Stimulated activated CD8-positive, alpha-beta memory T cell treated with anti-CD3 and anti-CD28 coated beads, Interleukin-4, amount 100 ng/mL, for 4 hours (primary cell): ENCODE measurements around the gene ATP1B1.

ENCODE experiments used
- DNase-seq, 2 donors: peaks; one replicate each; pipeline ENCODE4 v3.0.0-alpha.2; 2020; ENCODE audit warnings: low read depth in 2 of 2, low spot score in 1 of 2

Gene ATP1B1

DNA sequence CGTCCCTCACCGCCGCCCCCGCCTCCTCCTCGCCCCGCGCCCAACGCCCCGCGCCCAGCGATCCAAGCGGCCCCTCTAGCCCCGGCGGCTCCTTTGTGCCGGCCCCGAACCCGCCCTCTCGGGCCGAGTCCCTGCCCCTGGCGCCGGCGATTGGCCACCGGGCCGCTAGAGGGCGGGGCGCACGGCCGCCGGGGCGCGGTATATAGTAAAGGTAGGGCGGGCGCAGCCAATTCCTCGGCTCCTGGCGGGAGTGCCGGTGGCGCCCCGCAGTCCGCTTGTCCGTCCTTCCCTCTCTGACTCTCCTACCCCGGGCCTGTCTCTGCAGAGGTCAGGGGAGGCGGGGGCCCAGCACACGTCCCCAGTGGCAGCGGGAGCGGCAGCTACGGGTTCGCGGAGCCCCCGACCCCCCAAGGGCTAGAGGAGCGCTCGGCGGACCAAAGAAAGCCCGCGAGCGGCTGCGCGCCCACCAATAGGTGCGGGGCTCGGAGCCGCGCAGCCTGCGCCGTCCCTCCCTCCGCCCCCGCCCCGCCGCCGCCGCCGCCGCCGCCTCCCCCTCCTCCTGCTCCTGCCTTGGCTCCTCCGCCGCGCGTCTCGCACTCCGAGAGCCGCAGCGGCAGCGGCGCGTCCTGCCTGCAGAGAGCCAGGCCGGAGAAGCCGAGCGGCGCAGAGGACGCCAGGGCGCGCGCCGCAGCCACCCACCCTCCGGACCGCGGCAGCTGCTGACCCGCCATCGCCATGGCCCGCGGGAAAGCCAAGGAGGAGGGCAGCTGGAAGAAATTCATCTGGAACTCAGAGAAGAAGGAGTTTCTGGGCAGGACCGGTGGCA, at the start of gene ATP1B1:
TSS of gene ATP1B1 (plus strand) at position 596 of the 826 bp plus-strand sequence. CDS start at position 736, 140 bp downstream.
- peak; percentile 42 to 58 for DNase-seq

DNA sequence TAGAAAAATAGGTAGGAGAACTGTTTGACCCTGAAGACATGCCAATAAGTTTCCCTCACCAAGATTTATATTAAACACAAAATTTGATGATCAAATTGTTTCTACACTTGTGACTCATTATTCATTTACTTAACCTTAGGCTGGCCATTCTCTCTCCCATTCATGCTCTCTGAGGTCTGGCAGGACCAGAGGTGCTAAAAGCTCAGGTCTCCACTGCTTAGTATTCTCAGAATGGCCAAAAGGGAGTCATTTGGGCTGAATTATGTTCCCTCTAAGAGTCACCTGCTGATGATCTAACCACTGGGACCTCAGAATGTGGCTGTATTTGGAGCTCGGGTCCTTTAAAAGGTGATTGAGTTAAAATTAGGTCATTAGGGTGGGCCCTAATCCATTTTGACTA, 47.1 kb upstream of the ATP1B1 start:
- DNase-seq, result no peak

DNA sequence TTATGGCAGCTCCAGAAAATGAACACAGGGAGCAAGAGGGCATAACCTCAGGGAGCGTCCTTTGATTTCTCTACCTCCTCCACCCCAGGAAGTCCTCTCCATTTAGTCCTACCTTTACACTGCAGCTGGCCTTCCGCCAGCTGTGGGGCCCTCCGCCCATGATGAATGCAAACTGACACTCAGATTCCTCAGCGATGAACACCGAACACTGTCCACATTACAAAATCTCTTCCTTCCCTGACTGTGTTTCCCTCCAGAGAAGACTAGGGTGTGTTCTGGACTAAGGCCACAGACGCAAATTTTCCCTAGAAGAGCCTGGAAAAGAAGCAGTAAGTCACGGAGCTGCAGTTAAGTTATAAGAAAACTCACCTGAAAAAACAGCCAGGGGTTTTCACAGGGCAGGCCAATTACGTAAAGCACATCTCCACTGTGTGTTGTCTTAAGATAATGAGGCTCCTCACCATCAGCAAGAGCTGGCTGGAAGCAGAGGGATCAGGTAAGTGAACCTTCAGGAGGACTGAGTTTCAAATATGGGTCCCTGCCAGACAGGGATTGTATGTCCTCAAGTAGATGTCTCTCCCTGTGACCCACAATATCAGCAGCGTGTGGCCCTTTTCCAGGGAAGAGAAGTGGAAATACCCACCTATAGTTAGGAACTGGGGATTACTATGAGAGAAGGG, 46.3 kb upstream of the ATP1B1 start:
- no peak for DNase-seq

DNA sequence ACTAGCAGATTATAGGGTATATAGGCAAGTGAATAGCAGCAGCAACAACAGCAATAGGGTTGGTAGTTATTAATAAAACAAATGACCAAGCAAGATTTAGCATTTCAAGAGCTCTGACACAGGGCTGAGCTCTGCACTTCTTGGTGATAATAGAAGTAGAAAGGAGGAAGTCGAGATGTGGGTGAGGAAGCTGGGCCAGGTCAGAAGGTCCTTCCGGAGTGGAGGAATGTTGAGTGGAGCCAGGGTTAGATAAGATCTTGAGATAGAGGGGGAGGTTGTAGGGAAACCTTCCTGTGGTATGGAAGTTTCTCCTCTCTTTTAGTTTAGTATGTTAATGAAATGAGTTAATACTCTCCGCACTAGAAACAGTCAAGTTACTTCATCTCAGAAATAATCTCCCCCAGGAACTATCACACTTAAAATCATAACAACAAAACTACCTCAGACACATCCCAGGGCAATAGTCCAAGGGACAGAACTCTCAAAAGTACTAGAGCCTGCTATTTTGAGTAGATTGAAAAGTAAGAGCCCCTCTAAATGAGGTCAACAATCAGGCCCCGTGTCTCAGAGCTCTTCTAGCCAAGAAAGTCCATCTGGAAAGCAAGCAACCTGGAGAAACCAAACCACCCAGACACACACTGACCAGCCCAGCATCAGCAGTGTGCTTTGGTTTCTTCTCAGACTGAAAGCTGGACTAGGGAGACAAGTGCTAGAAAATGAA, 45.4 kb upstream of the ATP1B1 start:
- DNase-seq, result no peak

DNA sequence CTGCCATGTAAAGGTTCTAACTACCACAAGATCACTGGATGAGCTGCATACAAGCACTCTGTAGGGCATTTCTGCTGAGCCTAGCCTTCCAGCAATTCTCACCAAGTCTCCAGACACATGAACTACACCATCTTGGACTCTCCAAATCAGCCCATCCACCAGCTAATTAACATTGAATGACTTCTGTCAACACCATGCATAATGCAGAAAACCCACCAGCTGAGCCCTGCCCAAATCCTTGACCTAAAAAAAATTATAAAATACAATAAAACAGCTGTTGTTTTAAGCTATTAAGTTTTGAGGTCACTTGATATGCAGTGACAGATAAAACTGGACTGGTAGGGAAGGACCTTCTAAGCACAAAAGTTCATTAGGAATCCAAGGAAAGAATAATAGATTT, 44.3 kb upstream of the ATP1B1 start:
- no peak for DNase-seq

DNA sequence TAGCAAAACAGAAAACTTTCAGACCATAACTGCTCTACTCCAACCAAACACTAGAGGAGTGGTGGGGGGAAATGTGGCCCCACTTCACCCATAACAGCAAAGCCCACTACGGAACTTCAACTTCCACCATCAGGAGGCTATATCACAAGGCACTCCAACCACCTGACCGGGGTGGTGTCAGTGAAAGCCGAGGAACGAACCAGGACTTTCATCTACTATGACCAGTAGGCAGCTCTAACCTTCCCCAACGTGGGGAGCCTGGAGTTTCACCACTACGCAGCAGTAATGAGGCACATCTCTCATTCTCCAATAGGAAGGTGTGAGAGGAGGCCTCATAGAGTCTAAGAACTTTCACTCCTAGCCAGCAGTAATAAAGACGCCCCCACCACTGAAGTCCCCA, 42.4 kb upstream of the ATP1B1 start:
- DNase-seq, result no peak

DNA sequence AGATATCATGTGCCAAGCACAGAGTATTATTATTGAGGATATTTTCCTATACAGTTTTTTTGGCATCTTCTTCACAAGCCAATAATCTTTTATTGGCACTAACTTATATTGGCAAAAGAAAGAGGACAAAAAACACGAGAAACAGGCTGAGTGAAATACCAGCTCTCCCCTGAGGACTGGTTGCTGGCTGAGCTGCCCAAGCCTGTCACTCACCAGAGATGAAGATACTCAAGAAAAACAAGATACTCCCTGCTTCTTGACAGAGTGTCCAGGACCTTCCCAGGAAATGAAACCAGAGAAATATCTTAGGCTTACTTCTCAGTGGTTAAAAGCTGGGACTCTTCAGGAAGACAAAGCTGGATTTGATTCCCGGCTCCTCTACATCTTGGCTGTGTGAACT, 35.9 kb upstream of the ATP1B1 start:
- DNase-seq, result no peak

DNA sequence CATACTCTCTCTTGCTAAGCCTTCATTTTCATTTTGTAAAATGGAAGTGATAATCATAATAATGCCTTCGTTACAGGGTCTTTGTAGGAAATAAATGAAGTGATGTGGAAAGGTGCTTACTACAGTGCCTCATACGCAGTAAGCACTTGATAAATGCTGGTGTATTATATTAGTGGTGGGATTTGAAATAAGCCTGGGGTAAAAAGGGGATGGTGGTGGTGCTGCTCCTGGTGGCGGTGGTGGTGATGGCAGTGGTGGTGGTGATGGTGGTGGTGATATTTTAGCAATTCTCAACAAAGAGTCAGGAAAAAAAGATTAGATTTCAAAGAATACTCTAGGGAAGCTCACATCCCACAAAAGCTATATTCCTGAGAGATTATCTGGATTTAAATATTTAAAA, 35.5 kb upstream of the ATP1B1 start:
- DNase-seq, result no peak

DNA sequence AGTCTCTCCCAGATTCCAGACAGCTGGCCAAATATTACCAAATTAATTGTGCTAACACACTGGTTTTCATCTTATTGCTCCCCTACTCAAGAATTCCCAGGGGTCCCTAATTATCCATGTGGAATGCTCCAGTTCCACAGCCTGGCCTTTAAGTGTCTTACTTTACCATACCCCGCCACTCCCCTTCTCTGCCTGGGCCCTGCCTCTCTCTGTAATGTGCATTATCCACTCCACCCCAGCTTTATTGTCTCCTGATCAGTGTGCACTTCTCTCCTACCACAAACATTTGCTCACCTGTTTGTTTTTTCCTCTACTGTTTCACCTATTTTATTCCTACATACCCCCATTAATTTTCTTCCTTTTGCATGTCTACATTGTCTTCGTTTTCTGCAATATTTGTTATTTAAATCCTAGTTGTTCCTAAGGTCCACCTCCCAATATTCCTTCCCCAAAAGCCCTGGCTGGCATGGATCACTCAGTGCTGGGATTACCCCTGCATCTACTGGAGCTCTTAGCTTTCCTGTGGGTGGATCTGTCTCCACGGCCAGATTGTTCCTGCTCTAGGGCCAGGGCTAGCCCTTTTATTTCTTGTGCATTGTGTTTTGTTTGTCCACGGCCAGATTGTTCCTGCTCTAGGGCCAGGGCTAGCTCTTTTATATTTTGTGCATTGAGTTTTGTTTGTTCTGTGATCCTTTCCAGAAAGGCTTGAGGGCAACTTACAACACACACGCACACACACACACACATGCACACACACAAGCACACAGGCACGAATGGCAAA, 33.4 kb upstream of the ATP1B1 start:
- no peak for DNase-seq

DNA sequence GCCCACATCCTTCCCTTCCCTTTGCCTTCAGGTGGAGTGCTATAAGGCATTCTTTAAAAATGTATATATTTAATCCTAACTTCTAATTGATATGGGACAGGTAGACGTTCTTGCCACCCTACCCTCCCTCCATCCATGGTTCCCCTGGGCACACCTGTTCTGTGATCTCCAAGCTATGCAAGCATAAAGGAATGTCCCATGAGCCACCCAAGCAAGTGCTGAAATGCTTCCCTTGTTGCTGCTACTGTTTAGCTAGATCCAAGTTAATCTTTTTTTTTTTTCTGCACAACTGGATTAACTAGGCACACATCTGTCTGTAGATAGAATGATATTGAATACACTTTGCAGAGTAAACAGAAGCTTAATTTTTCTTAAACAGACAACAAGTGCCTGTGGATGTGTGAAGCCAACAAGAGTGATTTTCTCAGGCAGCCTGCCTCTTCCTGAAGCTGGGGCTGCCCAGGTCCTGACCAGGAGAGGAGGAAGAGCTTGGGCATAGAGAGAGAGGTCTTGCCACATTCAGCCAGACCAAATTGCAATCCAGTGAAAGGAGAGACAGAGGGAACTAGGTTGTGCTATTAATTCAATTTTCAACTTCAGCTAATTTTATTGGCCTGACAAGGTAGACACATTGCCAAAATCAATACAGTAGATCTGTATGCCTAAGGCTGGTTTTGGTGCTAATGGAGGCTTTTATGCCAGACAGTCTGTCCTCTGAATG, 28.2 kb upstream of the ATP1B1 start:
- DNase-seq, result no peak

DNA sequence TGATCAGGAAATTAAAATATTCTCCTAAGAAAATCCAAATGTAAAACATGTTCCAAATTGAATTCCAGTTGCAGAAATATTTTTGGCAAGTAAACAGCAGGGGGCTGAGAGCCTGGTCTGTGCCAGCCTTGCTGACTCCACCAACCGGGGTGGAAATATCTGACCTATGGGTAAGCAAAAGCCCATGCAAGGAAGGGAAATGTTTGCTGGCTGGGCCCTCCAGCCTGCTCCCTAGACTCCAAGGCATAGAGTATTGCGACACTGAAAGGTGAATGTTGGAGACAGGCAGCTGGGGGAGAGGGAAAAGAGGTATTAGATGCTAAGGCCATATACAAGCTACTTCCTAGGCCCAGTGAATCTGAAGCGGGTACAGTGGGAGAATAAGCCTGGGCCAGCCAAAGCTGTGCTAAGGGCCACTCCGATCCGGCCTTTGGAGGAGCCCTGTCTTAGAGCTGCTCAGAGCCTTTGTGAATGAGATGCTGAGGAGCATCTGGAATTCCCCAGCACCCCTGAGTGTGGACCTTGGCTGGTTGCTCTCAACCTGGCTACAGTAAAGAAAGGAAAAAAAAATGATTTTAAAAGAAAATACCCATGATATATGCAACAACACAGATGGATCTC, 24.9 kb upstream of the ATP1B1 start:
- no peak for DNase-seq

DNA sequence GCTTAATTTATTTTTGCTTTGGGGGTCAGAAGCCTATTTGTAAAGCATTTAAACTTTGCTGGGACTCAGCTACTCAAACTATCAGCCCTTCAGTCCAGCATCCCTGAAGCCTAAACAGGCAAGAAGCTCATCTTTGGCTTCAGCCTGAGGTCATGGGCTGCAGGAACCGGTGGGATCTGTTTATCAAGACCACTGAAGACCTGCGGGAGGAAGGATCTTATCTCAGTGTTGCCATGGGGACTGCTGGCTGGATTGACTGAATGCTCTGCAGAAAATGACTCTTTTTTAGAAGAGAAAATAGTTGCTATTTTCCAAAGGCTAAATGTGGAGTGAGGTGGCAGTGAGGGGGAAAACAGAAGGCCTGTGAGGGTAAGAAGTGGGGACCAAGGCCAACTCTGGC, 20.6 kb upstream of the ATP1B1 start:
- DNase-seq, result no peak

DNA sequence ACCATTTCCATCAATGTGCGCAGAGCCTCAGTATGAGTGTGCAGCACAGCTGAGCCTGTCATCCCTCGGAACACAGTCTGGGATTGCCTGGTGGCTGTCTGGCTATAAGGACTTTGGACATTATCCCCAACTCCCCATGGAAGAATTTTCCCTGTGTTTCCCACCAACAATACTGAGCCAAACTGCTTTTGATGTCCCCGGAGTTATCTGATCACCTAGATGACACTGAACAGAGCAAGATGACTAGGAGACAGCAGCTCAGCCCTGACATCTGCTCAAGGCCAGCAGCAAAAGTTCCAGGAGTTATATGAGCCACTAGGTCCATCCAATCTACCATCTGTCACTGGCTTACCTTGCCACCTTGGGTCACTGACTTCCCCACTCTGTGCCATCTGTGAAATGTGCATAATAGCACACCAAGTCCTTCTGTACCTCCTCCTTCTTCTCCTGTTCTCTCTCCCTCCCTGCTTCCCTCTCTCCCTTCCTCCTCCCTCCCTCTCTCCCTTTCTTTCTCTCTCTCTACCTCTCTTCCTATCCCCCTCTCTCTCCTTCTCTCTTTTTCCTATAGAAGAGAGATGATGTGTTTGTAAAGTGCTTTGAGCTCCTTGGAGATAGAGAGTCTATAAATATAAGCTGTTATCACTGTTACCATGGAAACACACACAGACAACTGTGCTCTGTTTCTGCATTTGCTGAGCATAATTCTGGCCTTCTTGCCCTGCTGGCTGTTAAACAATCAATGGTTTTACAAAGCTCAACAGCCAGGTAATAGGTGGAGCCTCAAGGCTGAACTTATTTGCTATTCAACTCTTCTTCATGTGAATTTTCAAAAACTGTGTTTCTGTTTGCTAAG, 19.7 kb upstream of the ATP1B1 start:
- no peak for DNase-seq

DNA sequence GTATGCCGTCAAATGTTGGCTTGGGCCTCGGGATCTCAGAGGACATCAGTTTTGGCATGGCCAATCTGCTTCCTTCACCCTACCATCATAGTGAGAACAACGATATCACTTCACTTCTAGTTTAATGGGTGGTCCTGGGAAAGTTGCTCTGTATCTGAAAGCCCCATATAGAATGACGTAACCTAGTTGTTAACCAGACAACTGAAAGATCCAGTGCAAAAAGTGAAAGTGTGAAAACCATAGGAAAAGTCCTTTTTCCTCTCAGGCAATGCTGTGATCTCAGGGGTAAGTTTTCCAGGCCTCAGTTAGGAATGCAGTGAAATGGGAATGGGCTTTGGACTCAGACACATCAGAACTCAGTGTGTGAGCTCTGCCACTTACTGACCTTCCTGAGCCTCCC, 18.6 kb upstream of the ATP1B1 start:
- DNase-seq, result no peak

DNA sequence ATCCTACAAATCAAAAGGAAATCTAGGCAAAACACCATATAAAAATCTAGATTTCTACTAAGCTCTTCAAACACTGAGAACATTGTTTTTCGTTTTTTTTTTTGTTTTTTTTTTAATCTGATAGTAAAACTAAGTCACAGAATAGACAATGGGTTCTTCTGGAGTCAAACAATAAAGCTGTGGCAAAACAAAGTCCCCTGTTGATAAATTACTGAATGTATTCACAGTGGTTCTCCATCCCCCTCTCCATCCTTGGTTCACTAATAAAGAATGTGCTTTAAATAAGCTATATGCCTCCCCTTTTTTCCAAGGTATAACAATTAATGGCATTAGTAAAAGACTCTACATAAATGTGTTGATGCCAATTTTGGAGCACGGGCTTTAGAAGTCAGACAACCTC, 16.7 kb upstream of the ATP1B1 start:
- no peak for DNase-seq

DNA sequence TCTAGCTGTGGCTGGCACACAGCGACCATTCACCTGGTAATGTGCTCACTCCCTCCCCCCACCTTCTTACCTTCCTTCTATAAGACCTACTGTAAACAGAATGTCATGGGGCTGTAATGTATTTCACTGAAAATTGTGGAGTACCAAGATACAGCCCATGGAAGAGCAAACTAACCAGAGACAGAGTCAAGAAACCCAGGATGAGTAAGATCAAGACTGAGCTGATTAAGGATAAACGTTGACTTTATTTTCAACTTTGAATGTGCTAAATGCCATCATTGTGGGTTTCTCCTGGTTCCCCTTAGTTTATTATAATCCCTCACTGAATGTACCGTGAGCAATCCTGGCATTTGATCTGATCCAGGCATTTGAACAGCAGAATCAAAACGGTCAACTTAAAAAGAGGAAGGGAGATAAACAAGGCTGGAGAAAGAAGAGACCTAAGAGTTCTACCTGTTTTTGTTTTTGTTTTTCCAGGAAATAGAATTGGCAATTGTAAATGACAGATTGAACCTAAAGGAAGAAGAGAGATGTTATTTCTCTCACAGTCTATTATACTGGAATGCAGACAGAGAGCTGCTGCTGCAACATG, 16.1 kb upstream of the ATP1B1 start:
- DNase-seq, result no peak

DNA sequence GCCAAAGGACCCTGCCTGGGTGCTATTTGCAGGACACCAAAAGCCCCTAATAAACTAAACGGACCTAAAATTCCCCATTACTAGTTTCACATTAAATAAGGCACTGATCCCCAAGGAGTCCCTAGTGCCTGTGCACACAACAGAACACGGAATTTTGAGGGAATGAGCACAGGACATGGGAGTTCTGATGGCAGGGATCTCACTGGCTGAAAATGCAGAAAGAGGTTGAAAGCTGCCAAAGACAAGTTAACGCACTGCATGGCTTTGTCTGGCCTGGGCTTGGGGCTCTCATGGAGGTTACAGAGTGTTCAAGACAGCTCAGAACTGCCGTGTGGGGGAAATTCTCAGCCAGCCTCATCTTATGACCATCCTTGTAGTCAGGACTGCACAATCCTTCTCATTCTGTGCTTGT, 15.6 kb upstream of the ATP1B1 start:
- no peak for DNase-seq

DNA sequence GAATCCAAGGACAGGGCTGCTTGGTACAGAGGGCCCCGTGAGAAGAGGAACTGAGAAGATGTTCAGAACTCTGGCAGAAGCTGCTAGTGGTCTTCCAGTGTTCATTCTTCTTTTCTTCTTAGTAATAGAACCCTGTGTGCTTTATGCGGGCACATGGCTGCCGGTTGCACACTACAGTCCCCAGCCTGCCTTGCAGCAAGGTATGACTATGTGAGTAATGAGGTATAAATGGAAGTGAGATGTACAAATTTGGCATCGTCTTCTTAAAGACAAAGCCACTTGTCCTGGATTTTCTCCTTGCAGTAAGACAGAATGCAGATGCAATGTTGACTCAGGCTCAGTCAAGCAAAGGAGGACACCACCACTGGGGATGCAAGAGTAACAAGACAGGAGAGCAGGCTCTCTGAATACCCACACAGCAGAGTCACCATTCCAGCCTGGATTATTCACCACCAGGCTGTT, 15.0 kb upstream of the ATP1B1 start:
- DNase-seq, result no peak

DNA sequence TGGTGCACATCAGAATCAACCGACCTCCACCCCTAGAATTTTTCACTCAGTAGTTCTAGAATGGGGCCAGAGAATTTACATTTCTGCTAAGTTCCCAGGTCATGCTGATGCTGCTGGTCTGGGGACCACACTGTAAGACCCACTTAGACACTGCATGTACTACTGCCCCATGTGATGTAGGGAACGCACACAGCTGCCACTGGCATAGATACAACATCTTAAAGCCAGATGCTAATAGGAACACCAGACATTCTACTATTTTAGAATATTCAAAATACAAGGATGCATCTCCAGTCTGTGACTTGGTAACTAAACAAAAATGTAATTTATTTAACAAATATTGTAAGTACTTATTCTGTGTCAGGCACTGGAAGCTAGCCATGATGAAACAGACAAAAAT, 14.1 kb upstream of the ATP1B1 start:
- no peak for DNase-seq
